ENCODE measurements around the gene TUT1.

DNA sequence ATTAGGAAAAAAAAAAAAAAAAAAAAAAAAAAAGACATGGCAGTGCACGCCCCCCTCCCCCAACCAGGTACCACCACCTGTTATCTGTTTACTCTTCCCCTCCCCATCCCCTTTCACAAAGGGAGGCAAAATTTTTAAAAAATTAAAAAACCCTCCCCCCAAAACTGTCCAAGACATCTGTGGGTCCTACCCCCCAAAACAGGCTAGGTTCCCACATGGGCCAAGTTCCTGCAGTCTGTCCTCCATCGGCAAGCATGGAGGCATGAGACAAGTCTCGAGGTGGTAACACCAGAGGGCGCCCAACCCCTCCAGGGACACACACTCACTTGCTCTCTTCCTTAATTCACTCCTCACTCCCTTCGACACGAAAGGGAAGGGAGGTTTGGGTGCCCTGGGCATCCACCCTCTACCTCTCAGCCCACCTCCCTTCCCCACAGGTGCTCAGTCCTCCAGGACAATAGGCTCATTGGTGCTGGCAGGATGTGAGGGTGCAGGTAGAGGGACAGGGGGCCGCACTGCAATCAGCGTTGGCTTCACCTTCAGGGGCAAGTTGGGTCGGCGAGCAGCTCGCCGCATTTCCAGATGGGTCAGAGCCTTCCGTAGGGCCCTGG, 2.2 kb upstream of the TUT1 start:
- no peak for TF ChIP-seq POLR2A (IDR thresholded peaks at IDR 0.05)
- TF ChIP-seq, protein P1, sequence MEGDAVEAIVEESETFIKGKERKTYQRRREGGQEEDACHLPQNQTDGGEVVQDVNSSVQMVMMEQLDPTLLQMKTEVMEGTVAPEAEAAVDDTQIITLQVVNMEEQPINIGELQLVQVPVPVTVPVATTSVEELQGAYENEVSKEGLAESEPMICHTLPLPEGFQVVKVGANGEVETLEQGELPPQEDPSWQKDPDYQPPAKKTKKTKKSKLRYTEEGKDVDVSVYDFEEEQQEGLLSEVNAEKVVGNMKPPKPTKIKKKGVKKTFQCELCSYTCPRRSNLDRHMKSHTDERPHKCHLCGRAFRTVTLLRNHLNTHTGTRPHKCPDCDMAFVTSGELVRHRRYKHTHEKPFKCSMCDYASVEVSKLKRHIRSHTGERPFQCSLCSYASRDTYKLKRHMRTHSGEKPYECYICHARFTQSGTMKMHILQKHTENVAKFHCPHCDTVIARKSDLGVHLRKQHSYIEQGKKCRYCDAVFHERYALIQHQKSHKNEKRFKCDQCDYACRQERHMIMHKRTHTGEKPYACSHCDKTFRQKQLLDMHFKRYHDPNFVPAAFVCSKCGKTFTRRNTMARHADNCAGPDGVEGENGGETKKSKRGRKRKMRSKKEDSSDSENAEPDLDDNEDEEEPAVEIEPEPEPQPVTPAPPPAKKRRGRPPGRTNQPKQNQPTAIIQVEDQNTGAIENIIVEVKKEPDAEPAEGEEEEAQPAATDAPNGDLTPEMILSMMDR (IDR thresholded peaks at IDR 0.05): peak; percentile 18 to 56 (median 22)
- TF ChIP-seq POLR2AphosphoS5 (IDR thresholded peaks at IDR 0.05; ENCODE audit: insufficient read depth in 1 of 2, low read depth in 1 of 2): no peak

Measured in vagina (tissue), 2 donors.